Trophoblast cell (in vitro differentiated cells and primary cell): ENCODE results near the gene TMEM63B.

Experiments
- DNase-seq, 2 donors: peaks; one replicate each; pipeline ENCODE4 v3.0.0-alpha.2; 2016
- H2AFZ ChIP-seq: 2 replicates; pipeline ENCODE4 v1.6.1; 2013; ENCODE audit warnings: low read length, moderate library complexity, mild to moderate bottlenecking; ENCODE audit not compliant: insufficient read depth, poor library complexity
- H2AK5ac ChIP-seq: 2 replicates; pipeline ENCODE4 v1.6.1; 2013; ENCODE audit warnings: mild to moderate bottlenecking, low read length
- H2BK120ac ChIP-seq: 2 replicates; pipeline ENCODE4 v1.6.1; 2013; ENCODE audit warnings: low read length, mild to moderate bottlenecking, moderate library complexity; ENCODE audit not compliant: insufficient read depth, poor library complexity
- H2BK12ac ChIP-seq: 2 replicates; pipeline ENCODE4 v1.6.1; 2013; ENCODE audit warnings: mild to moderate bottlenecking, low read length, moderate library complexity
- H2BK5ac ChIP-seq: 2 replicates; pipeline ENCODE4 v1.6.1; 2013; ENCODE audit warnings: low read length, low read depth, moderate library complexity, mild to moderate bottlenecking; ENCODE audit not compliant: poor library complexity
- H3K14ac ChIP-seq: 2 replicates; pipeline ENCODE4 v1.6.1; 2013; ENCODE audit warnings: mild to moderate bottlenecking, low read length
- H3K18ac ChIP-seq: 2 replicates; pipeline ENCODE4 v1.6.1; 2013; ENCODE audit warnings: mild to moderate bottlenecking, low read length
- H3K23ac ChIP-seq: 2 replicates; pipeline ENCODE4 v1.6.1; 2013; ENCODE audit warnings: low read length
- H3K27ac ChIP-seq: 2 replicates; pipeline ENCODE4 v1.5.1; 2013; ENCODE audit warnings: low read depth, mild to moderate bottlenecking, inconsistent platforms, low read length, moderate library complexity
- H3K27me3 ChIP-seq: 2 replicates; pipeline ENCODE4 v1.6.1; 2013; ENCODE audit warnings: inconsistent platforms, mild to moderate bottlenecking, low read length, moderate library complexity; ENCODE audit not compliant: insufficient read depth
- H3K36me3 ChIP-seq, 2 experiments: 1 replicate in 1 of 2; 2 replicates in 1 of 2; pipeline ENCODE4 v1.6.1; 2013; ENCODE audit warnings: low read length in 2 of 2, mild to moderate bottlenecking in 2 of 2, moderate library complexity in 1 of 2; ENCODE audit not compliant: insufficient read depth in 2 of 2, control insufficient read depth in 1 of 2
- H3K4ac ChIP-seq: 2 replicates; pipeline ENCODE4 v1.6.1; 2013; ENCODE audit warnings: low read depth, mild to moderate bottlenecking, low read length, moderate library complexity
- H3K4me1 ChIP-seq, 2 experiments: 1 replicate in 1 of 2; 2 replicates in 1 of 2; pipeline ENCODE4 v1.6.1; 2013; ENCODE audit warnings: low read length in 2 of 2, mild to moderate bottlenecking in 2 of 2, moderate library complexity in 1 of 2; ENCODE audit not compliant: insufficient read depth in 2 of 2, control insufficient read depth in 1 of 2
- H3K4me2 ChIP-seq: 2 replicates; pipeline ENCODE4 v1.6.1; 2013; ENCODE audit warnings: inconsistent platforms, mild to moderate bottlenecking, low read length, moderate library complexity
- H3K4me3 ChIP-seq: 2 replicates; pipeline ENCODE4 v1.5.1; 2013; ENCODE audit warnings: mild to moderate bottlenecking, low read depth, low read length, inconsistent platforms
- H3K79me1 ChIP-seq: one replicate; pipeline ENCODE4 v1.6.1; 2013; ENCODE audit warnings: low read length
- H3K79me2 ChIP-seq: 2 replicates; pipeline ENCODE4 v1.6.1; 2013; ENCODE audit warnings: low read length, mild to moderate bottlenecking; ENCODE audit not compliant: control insufficient read depth, insufficient read depth, poor library complexity
- H3K9ac ChIP-seq: 2 replicates; pipeline ENCODE4 v1.6.1; 2013; ENCODE audit warnings: mild to moderate bottlenecking, low read length
- H3K9me3 ChIP-seq: 2 replicates; pipeline ENCODE4 v1.6.1; 2013; ENCODE audit warnings: low read depth, mild to moderate bottlenecking, control low read depth, inconsistent platforms, low read length; ENCODE audit not compliant: insufficient read depth
- H4K12ac ChIP-seq: 2 replicates; pipeline ENCODE4 v1.6.1; 2013; ENCODE audit warnings: low read depth, mild to moderate bottlenecking, low read length, moderate library complexity
- H4K8ac ChIP-seq: 2 replicates; pipeline ENCODE4 v1.6.1; 2013; ENCODE audit warnings: low read depth, mild to moderate bottlenecking, low read length, moderate library complexity
- H4K91ac ChIP-seq: one replicate; pipeline ENCODE4 v1.6.1; 2013; ENCODE audit warnings: low read depth, mild to moderate bottlenecking, low read length, moderate library complexity
- WGBS: extraction: QIAGEN DNeasy Blood & Tissue Kit; methylation state at CpG from one replicate; pipeline ENCODE4 v1.1.7; 2013; ENCODE audit warnings: missing lambda C conversion rate; ENCODE audit not compliant: insufficient read length, insufficient coverage; ENCODE audit errors: extremely low coverage; 5-methylcytosine and 5-hydroxymethylcytosine counted together

TMEM63B gene

DNA sequence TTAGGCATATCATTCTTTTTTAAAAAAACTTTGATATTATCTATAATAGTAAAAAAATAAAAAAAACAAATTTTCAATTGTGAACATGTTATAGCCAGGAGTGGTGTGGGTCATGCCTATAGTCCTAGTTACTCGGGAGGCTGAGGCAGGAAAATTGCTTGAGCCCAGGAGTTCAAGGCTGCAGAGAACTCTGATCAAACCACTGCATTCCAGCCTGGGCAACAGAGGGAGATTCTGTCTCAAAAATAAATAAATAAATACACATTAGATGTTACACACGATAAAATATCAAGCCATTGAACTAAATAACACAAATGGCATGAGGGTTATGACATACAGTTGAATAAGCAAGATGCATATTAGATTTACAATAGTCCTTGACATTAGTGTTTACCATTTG is 61.5 kb downstream of the TMEM63B start:
- Histone ChIP-seq H3K9ac (no peak overlapping the region), H4K12ac (no peak overlapping the region), H3K27ac (no peak overlapping the region), H3K4me3 (no peak overlapping the region), H3K79me2 (no peaks in the 10 kb centered on the region), H3K79me1 (peaks cover 4% of the 10 kb centered on the region), H2BK12ac (no peak overlapping the region), H3K4ac (no peak overlapping the region), H3K9me3 (no peaks in the 10 kb centered on the region), H4K8ac (no peak overlapping the region), H2BK5ac (no peak overlapping the region), H2AK5ac (no peak overlapping the region), H3K4me2 (no peak overlapping the region), H3K27me3 (no peaks in the 10 kb centered on the region), H4K91ac (no peak overlapping the region), H3K18ac (no peak overlapping the region), H3K23ac (no peak overlapping the region), H2BK120ac (no peak overlapping the region), H3K4me1 (peaks cover 6 to 8% of the 10 kb centered on the region in 2 experiments), H3K36me3 (no peaks in the 10 kb centered on the region), H3K14ac (no peak overlapping the region), H2AFZ (no peak overlapping the region)
- DNase-seq, result no peak
- WGBS, result no CpG with 5 or more reads among the region's 2 CpGs

DNA sequence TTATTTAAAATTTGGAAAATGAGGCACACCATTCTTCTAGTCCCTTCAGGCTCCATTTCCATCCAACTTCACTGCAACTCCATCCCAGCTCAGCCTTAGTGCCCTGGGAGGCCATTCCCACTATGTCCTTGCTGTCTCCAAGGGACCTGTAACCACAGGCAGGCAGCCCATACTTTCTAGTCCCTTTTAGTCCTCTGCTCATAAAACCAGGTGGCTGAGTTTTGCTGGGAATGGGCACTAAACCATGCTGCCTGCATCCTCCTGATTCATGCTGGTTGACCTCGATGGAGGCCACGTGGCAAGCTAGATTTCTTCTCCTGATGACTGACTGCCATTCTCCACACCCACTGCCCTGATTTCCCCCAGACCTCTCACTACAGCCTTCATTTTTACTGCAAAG is 61.9 kb downstream of the TMEM63B start:
- Histone ChIP-seq H3K27me3 (no peaks in the 10 kb centered on the region), H4K8ac (no peak overlapping the region), H3K79me1 (peaks cover 3% of the 10 kb centered on the region), H2AK5ac (no peak overlapping the region), H2BK5ac (no peak overlapping the region), H3K4ac (no peak overlapping the region), H3K4me2 (no peak overlapping the region), H3K4me1 (peaks cover 6 to 7% of the 10 kb centered on the region in 2 experiments), H3K27ac (no peak overlapping the region), H3K36me3 (no peaks in the 10 kb centered on the region), H4K91ac (no peak overlapping the region), H3K9ac (no peak overlapping the region), H2AFZ (no peak overlapping the region), H3K79me2 (no peaks in the 10 kb centered on the region), H3K9me3 (no peaks in the 10 kb centered on the region), H3K14ac (no peak overlapping the region), H2BK12ac (no peak overlapping the region), H2BK120ac (no peak overlapping the region), H3K4me3 (no peak overlapping the region), H4K12ac (no peak overlapping the region), H3K18ac (no peak overlapping the region), H3K23ac (no peak overlapping the region)
- peak; percentile 58 to 68 for DNase-seq
- no CpG with 5 or more reads among the region's 2 CpGs for WGBS

DNA sequence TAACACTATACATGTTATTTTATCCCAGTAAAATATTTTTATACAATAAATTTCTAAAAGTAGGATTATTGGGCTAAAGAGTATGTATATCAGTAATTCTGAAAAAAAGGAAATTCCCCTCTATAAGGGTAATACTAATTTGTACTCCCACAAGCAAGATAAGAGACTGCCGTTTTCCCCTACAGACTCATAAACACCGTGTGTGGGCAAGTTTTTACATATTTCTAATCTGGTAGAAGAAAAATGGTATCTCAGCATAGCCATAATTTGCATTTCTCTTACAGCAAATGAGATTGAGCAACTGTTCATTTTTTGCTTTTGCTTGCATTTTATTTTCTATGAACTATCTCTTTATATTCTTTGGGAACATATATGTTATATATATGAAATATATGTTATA is 63.4 kb downstream of the TMEM63B start:
- H3K27ac ChIP-seq, result no peak overlapping the region
- no peak overlapping the region for H3K4me2 ChIP-seq
- H3K9me3 ChIP-seq, result no peaks in the 10 kb centered on the region
- no peak overlapping the region for H3K23ac ChIP-seq
- H2AK5ac ChIP-seq, result no peak overlapping the region
- H2BK12ac ChIP-seq, result no peak overlapping the region
- no peaks in the 10 kb centered on the region for H3K79me2 ChIP-seq
- no CpG with 5 or more reads among the region's 2 CpGs for WGBS
- peaks cover 3% of the 10 kb centered on the region for H3K79me1 ChIP-seq
- no peak overlapping the region for H4K8ac ChIP-seq
- H3K27me3 ChIP-seq, result no peaks in the 10 kb centered on the region
- H3K36me3 ChIP-seq, result no peaks in the 10 kb centered on the region
- no peak overlapping the region for H2BK120ac ChIP-seq
- H3K14ac ChIP-seq, result no peak overlapping the region
- no peak for DNase-seq
- no peak overlapping the region for H2AFZ ChIP-seq
- no peak overlapping the region for H4K91ac ChIP-seq
- no peak overlapping the region for H4K12ac ChIP-seq
- H3K18ac ChIP-seq, result no peak overlapping the region
- no peak overlapping the region for H3K4ac ChIP-seq
- H3K4me3 ChIP-seq, result no peak overlapping the region
- peaks cover 6 to 7% of the 10 kb centered on the region in 2 experiments for H3K4me1 ChIP-seq
- H3K9ac ChIP-seq, result no peak overlapping the region
- no peak overlapping the region for H2BK5ac ChIP-seq

DNA sequence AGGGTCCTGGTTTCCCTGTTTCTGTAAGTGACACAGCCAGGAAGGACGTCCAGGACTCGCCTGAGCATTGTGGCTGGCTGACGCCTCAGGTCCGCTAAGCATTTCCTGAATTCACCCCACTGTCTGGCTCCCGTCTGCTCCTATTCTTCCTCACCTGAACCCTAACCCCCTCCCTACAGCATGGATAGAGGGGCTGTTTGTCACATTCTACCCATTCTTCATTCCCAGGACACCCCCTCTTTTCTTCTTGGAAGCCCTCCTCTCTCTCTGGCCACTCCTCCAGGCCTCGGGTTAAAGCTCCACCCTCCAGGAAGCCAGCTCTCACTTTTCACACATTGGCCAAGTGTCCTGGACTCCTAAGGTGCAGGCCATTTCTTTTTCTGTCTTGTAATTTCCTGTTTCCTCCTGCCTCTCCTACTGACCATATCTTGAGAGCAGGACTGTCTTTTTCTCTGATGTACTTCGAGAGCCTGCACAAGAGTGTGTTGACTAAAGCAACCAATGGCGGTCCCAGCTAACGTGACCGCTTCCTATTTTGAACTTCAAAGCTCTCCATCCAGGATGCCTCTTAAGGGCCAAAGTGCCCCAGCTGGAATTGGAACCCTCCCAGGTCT is 65.2 kb downstream of the TMEM63B start:
- H3K4me1 ChIP-seq, result peaks cover 6 to 7% of the 10 kb centered on the region in 2 experiments
- H4K12ac ChIP-seq, result no peak overlapping the region
- no peaks in the 10 kb centered on the region for H3K79me1 ChIP-seq
- no peak overlapping the region for H3K14ac ChIP-seq
- H3K23ac ChIP-seq, result no peak overlapping the region
- H2AFZ ChIP-seq, result peak overlapping the region; percentile 21
- no peak overlapping the region for H2BK5ac ChIP-seq
- WGBS, result no CpG with 5 or more reads among the region's 10 CpGs
- H3K9me3 ChIP-seq, result no peaks in the 10 kb centered on the region
- H2BK12ac ChIP-seq, result no peak overlapping the region
- H3K18ac ChIP-seq, result no peak overlapping the region
- no peak overlapping the region for H3K4ac ChIP-seq
- H4K91ac ChIP-seq, result no peak overlapping the region
- no peaks in the 10 kb centered on the region for H3K36me3 ChIP-seq
- H3K4me3 ChIP-seq, result no peak overlapping the region
- no peak overlapping the region for H2AK5ac ChIP-seq
- no peaks in the 10 kb centered on the region for H3K79me2 ChIP-seq
- no peak overlapping the region for H2BK120ac ChIP-seq
- no peak overlapping the region for H3K9ac ChIP-seq
- no peak overlapping the region for H3K27ac ChIP-seq
- no peak for DNase-seq
- H3K27me3 ChIP-seq, result no peaks in the 10 kb centered on the region
- H4K8ac ChIP-seq, result peak overlapping the region; percentile 22
- peak overlapping the region; percentile 20 for H3K4me2 ChIP-seq
